Tibial nerve (tissue), 4 donors: ENCODE results near the gene FXYD7.

Experiments
- CTCF ChIP-seq, 5 experiments: fragments of 200-600 bp in 3 of 5; fragments of 450-650 bp in 2 of 5; sonication (generic) in 3 of 5; IDR thresholded peaks; one replicate each; pipeline ENCODE4 v1.5.1; 2016 to 2019; ENCODE audit warnings: antibody characterized with exemption in 5 of 5, mild to moderate bottlenecking in 3 of 5, moderate library complexity in 2 of 5
- EP300 ChIP-seq, 2 donors: sonication (generic); formaldehyde crosslinking; IDR thresholded peaks; one replicate each; pipeline ENCODE4 v1.6.1; 2017; ENCODE audit warnings: antibody characterized with exemption in 2 of 2, mild to moderate bottlenecking in 1 of 2

GRCh38 chr19:35151273-35152065, 8.4 kb downstream of the FXYD7 start:
- TF ChIP-seq CTCF (IDR thresholded peaks at IDR 0.05) = no peak
- no peak for TF ChIP-seq EP300 (IDR thresholded peaks at IDR 0.05)
